DOHH2 (cell line): ENCODE data around the gene SLC6A8.

Source experiments
- EZH2phosphoT487 ChIP-seq: fragments of 200-600 bp; sonication (generic); IDR thresholded peaks from 2 replicates; pipeline ENCODE4 v1.6.1; 2017; ENCODE audit warnings: borderline replicate concordance, mild to moderate bottlenecking, antibody characterized with exemption, low read length, moderate library complexity, mixed read lengths
- TF ChIP-seq, protein P1 (sequence below): fragments of 200-600 bp; sonication (generic); IDR thresholded peaks from one replicate; pipeline ENCODE4 v1.5.1; 2014; ENCODE audit warnings: antibody characterized with exemption, mild to moderate bottlenecking, low read depth, low read length; ENCODE audit not compliant: poor library complexity, severe bottlenecking

GRCh38 chrX:153719238-153719637 lies 31.5 kb downstream of the SLC6A8 start:
- TF ChIP-seq, protein P1, sequence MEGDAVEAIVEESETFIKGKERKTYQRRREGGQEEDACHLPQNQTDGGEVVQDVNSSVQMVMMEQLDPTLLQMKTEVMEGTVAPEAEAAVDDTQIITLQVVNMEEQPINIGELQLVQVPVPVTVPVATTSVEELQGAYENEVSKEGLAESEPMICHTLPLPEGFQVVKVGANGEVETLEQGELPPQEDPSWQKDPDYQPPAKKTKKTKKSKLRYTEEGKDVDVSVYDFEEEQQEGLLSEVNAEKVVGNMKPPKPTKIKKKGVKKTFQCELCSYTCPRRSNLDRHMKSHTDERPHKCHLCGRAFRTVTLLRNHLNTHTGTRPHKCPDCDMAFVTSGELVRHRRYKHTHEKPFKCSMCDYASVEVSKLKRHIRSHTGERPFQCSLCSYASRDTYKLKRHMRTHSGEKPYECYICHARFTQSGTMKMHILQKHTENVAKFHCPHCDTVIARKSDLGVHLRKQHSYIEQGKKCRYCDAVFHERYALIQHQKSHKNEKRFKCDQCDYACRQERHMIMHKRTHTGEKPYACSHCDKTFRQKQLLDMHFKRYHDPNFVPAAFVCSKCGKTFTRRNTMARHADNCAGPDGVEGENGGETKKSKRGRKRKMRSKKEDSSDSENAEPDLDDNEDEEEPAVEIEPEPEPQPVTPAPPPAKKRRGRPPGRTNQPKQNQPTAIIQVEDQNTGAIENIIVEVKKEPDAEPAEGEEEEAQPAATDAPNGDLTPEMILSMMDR: no peak
- no peak for TF ChIP-seq EZH2phosphoT487
